ENCODE results near the gene CMSS1.

The CMSS1 gene

DNA sequence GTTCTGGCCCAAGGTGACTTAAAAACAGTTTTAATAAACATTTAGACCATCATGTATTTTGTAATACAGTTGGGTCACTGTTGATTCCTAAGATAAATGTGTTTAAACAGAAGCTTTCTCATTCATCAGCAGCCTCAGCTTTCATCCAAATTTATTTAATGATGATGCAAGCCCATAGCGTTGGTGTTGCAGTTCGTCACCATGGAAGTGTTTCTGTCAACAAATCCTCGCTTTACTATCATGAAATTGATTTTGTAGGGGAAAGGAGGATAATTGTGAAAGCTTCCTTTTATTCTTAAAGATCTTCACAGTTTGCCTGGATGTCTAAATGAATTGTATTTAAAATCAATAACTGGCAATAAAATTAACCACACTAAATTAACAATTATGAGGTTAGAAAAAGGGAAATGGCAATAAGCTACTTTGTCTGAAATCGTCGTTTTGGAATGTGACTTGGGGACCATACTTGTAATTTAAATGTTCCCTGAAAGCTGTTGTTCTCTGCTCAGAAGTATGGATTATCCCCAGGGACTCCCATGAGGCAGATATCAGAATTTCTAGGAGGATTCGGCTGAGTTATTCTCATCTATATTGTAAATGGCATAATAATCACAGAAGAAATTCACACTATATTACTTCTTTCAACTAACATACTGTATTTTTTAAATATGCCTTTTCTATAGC is 29.0 kb downstream of the CMSS1 start:
- DNase-seq (ENCODE audit: low read depth in 1 of 2, low spot score in 1 of 2), result no peak
- Histone ChIP-seq H3K27me3 (ENCODE audit: insufficient read depth, poor library complexity, severe bottlenecking) (no peaks in the 10 kb centered on the region), H3K4me3 (replicated peaks; ENCODE audit: insufficient read depth, low read length) (no peak overlapping the region), H3K27ac (replicated peaks) (no peak overlapping the region)
- TF ChIP-seq POLR2AphosphoS5 (IDR thresholded peaks at IDR 0.05; ENCODE audit: low read depth) (no peak), GABPA (IDR thresholded peaks at IDR 0.05; ENCODE audit: low read depth) (no peak), REST (IDR thresholded peaks at IDR 0.05; ENCODE audit: insufficient replicate concordance, low read depth) (no peak), CTCF (IDR thresholded peaks at IDR 0.05; ENCODE audit: insufficient read depth, low read length) (no peak), SPI1 (IDR thresholded peaks at IDR 0.05; ENCODE audit: borderline replicate concordance, low read depth) (no peak)

DNA sequence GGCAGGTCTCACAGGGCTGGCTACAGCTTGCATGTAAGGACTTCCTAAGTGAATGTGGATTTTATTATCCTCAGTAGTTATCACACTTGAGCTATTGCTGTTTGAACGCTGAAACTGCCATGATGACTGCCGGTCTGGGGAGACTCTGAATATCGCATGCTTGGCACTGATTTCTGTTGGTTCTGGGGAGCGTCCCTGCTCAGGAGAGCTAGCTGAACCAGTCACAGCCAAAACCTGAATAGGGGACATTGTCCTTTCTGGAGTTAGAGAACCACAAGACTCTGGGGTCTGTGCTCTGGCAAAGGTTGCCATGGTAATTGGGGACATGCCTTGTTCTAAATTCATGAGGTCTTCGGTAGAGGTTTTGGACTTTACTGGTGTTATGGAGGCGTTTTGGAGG is 30.8 kb downstream of the CMSS1 start:
- H3K27ac ChIP-seq (replicated peaks), result no peak overlapping the region
- H3K4me3 ChIP-seq (replicated peaks; ENCODE audit: insufficient read depth, low read length), result no peak overlapping the region
- DNase-seq (ENCODE audit: low read depth in 1 of 2, low spot score in 1 of 2), result no peak
- no peaks in the 10 kb centered on the region for H3K27me3 ChIP-seq (ENCODE audit: insufficient read depth, poor library complexity, severe bottlenecking)
- TF ChIP-seq CTCF (IDR thresholded peaks at IDR 0.05; ENCODE audit: insufficient read depth, low read length), result no peak
- TF ChIP-seq GABPA (IDR thresholded peaks at IDR 0.05; ENCODE audit: low read depth), result no peak
- TF ChIP-seq REST (IDR thresholded peaks at IDR 0.05; ENCODE audit: insufficient replicate concordance, low read depth), result no peak
- TF ChIP-seq SPI1 (IDR thresholded peaks at IDR 0.05; ENCODE audit: borderline replicate concordance, low read depth), result no peak
- no peak for TF ChIP-seq POLR2AphosphoS5 (IDR thresholded peaks at IDR 0.05; ENCODE audit: low read depth)

DNA sequence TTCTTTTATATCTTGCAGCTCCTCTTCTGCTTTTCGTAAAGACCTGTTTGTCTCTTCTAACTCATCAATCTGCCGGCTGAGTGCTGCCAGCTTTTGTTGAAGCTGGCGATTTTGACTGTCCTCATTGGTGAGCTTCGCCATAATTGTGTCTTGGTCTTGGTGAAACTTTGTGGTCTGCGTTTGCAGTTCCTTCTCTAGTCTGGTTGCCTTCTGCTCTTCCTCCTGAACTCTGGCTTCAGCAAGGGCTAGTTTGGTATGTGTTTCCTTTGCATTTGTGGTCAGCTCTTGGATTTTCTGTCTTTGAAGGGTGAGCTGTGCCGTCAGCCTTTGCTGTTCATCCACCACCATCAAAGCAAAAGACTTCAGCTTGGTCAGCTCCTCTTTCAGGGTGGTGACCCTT is 32.9 kb downstream of the CMSS1 start:
- Histone ChIP-seq H3K4me3 (replicated peaks; ENCODE audit: insufficient read depth, low read length) (no peak overlapping the region), H3K27me3 (ENCODE audit: insufficient read depth, poor library complexity, severe bottlenecking) (no peaks in the 10 kb centered on the region), H3K27ac (replicated peaks) (peak overlapping the region; percentile 40)
- DNase-seq (ENCODE audit: low read depth in 1 of 2, low spot score in 1 of 2), result peak; percentile 30 to 76
- TF ChIP-seq CTCF (IDR thresholded peaks at IDR 0.05; ENCODE audit: insufficient read depth, low read length) (no peak), SPI1 (IDR thresholded peaks at IDR 0.05; ENCODE audit: borderline replicate concordance, low read depth) (peak; percentile 69; the same call in 1 of the 2 replicates), REST (IDR thresholded peaks at IDR 0.05; ENCODE audit: insufficient replicate concordance, low read depth) (no peak), GABPA (IDR thresholded peaks at IDR 0.05; ENCODE audit: low read depth) (no peak), POLR2AphosphoS5 (IDR thresholded peaks at IDR 0.05; ENCODE audit: low read depth) (peak; percentile 38; the same call in 1 of the 2 replicates)
